Tibial artery (tissue), 4 donors: ENCODE measurements around the gene HDAC4.

Experiments
- DNase-seq, 2 donors: peaks; one replicate each; pipeline ENCODE4 v3.0.0-alpha.2; 2019
- H3K27ac ChIP-seq, 2 donors: fragments of 200-600 bp; sonication (generic) in 1 of 2; 1 replicate in 1 of 2; 2 replicates in 1 of 2; pipeline ENCODE4 v1.5.1; 2018 to 2019; ENCODE audit warnings: mild to moderate bottlenecking in 1 of 2
- H3K27me3 ChIP-seq, 2 donors: fragments of 200-600 bp; sonication (generic) in 1 of 2; one replicate each; pipeline versions ENCODE4 v1.5.1 to v1.6.0; 2016 to 2019
- H3K36me3 ChIP-seq, 3 donors: fragments of 200-600 bp; sonication (generic) in 2 of 3; one replicate each; pipeline ENCODE4 v1.5.1; 2016 to 2019; ENCODE audit warnings: mild to moderate bottlenecking in 2 of 3
- H3K4me1 ChIP-seq, 4 donors: fragments of 200-600 bp; sonication (generic) in 2 of 4; 1 replicate in 3 of 4; 2 replicates in 1 of 4; pipeline ENCODE4 v1.5.1; 2016 to 2019
- H3K4me3 ChIP-seq, 2 donors: fragments of 200-600 bp; sonication (generic) in 1 of 2; 1 replicate in 1 of 2; 2 replicates in 1 of 2; pipeline ENCODE4 v1.5.1; 2018 to 2019; ENCODE audit warnings: mild to moderate bottlenecking in 2 of 2
- H3K9me3 ChIP-seq, 3 donors: fragments of 200-600 bp; sonication (generic) in 1 of 3; one replicate each; pipeline ENCODE4 v1.5.1; 2016 to 2019
- intact Hi-C: fragments of 100-400 bp; cut with DNase I; formaldehyde crosslinking; loops from one replicate; pipeline ENCODE4 v1.15.0; 2023; ENCODE audit warnings: low total_unique reads
- TF ChIP-seq, protein P1 (sequence below), 2 experiments: fragments of 200-600 bp in 1 of 2; fragments of 450-650 bp in 1 of 2; IDR thresholded peaks; one replicate each; pipeline ENCODE4 v1.5.1; 2017 to 2019; ENCODE audit warnings: antibody characterized with exemption in 2 of 2, mild to moderate bottlenecking in 1 of 2, moderate library complexity in 1 of 2

Gene HDAC4

DNA sequence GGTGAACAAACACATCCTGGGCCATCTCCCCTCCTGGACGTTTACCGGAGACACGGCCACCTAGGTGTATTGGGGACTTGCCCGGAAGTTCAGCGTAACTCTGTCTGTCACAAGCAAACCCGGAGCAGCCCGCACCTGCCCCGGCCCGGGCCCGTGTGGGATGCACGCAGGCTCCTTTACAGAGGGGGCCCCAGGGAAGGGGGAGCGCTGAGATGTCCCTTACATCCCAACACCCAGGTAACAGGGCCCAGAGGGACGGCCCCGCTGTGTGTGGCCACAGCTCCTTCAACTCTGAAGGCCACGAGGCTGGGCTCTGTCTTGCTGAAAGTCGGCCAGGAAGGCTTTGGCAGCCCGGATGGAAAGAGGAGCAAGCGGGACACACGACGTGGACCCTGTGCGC is 340.1 kb downstream of the HDAC4 start:
- TF ChIP-seq, protein P1, sequence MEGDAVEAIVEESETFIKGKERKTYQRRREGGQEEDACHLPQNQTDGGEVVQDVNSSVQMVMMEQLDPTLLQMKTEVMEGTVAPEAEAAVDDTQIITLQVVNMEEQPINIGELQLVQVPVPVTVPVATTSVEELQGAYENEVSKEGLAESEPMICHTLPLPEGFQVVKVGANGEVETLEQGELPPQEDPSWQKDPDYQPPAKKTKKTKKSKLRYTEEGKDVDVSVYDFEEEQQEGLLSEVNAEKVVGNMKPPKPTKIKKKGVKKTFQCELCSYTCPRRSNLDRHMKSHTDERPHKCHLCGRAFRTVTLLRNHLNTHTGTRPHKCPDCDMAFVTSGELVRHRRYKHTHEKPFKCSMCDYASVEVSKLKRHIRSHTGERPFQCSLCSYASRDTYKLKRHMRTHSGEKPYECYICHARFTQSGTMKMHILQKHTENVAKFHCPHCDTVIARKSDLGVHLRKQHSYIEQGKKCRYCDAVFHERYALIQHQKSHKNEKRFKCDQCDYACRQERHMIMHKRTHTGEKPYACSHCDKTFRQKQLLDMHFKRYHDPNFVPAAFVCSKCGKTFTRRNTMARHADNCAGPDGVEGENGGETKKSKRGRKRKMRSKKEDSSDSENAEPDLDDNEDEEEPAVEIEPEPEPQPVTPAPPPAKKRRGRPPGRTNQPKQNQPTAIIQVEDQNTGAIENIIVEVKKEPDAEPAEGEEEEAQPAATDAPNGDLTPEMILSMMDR (IDR thresholded peaks at IDR 0.05) = no peak
- no peak for DNase-seq

GRCh38 chr2:239059854-239060253 is 341.0 kb downstream of the HDAC4 start:
- Histone ChIP-seq H3K36me3 (peaks cover 29 to 97% (median 66%) of the 10 kb centered on the region in 3 donors), H3K9me3 (peaks cover 0 to 8% (median 5%) of the 10 kb centered on the region in 3 donors), H3K4me1 (no peaks in the 10 kb centered on the region), H3K27ac (no peak overlapping the region), H3K27me3 (no peaks in the 10 kb centered on the region), H3K4me3 (no peak overlapping the region)
- TF ChIP-seq, protein P1 (IDR thresholded peaks at IDR 0.05) = no peak
- intact Hi-C loops = no loop called here
- DNase-seq = no peak

More for the DNA sequence above, 340.1 kb downstream of the HDAC4 start:
- Histone ChIP-seq H3K4me1 (no peaks in the 10 kb centered on the region), H3K27ac (no peak overlapping the region), H3K27me3 (no peaks in the 10 kb centered on the region), H3K36me3 (peaks cover 26 to 98% (median 68%) of the 10 kb centered on the region in 3 donors), H3K4me3 (no peak overlapping the region), H3K9me3 (peaks cover 0 to 8% (median 5%) of the 10 kb centered on the region in 3 donors)
- intact Hi-C loops = no loop called here

DNA sequence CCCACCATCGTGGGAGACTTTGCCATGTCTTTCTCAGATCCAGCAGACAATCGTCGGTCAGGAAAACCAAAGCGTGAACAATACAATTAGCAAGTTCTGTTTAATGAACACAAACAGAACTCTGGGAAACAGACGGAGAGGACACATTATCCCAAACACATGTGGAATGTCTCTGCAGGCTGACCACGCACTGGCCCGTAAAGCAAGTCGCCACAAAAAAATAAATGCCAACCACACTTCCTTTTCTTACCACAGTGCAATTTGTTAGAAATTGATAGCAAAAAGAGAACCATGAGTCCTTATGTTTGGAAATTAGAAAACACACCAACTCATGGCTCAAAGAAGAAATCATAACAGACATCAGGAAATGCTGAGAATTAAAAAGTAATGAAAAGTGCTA is 342.1 kb downstream of the HDAC4 start:
- Histone ChIP-seq H3K36me3 (peaks cover 32 to 97% (median 67%) of the 10 kb centered on the region in 3 donors), H3K4me1 (no peaks in the 10 kb centered on the region), H3K9me3 (peaks cover 0 to 8% (median 5%) of the 10 kb centered on the region in 3 donors), H3K4me3 (no peak overlapping the region), H3K27ac (no peak overlapping the region), H3K27me3 (no peaks in the 10 kb centered on the region)
- no peak for DNase-seq
- intact Hi-C loops = no loop called here
- TF ChIP-seq, protein P1 (IDR thresholded peaks at IDR 0.05) = no peak

DNA sequence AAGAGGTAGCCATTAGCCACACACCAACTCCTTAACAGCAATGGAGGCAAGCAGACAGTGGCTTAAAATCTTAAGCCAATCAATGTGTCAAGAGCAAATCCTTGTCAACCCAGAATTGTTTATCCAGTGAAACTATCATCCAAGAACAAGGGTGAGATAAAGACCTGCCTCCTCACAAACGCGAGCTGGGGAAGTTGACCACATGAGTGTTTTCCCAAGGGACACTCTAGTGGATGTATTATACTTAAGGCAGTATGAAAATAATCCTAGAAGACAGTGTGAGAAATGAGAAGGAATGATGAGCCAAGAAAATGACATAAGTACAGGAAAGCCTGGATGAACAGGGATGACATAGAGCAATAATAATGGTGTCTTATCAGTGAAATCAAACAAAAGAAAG is 343.3 kb downstream of the HDAC4 start:
- TF ChIP-seq, protein P1 (IDR thresholded peaks at IDR 0.05) = no peak
- peaks cover 44 to 98% (median 74%) of the 10 kb centered on the region in 3 donors for H3K36me3 ChIP-seq
- H3K27ac ChIP-seq = no peak overlapping the region
- peaks cover 0 to 8% (median 5%) of the 10 kb centered on the region in 3 donors for H3K9me3 ChIP-seq
- H3K27me3 ChIP-seq = no peaks in the 10 kb centered on the region
- no peak for DNase-seq
- intact Hi-C loops = no loop called here
- no peak overlapping the region for H3K4me3 ChIP-seq
- H3K4me1 ChIP-seq = no peaks in the 10 kb centered on the region

- no peak overlapping the region for H3K4me3 ChIP-seq
- peaks cover 51 to 98% (median 78%) of the 10 kb centered on the region in 3 donors for H3K36me3 ChIP-seq
- peaks cover 0 to 8% (median 5%) of the 10 kb centered on the region in 3 donors for H3K9me3 ChIP-seq
- H3K4me1 ChIP-seq = no peaks in the 10 kb centered on the region
- intact Hi-C loops = no loop called here
- DNase-seq = no peak
- H3K27me3 ChIP-seq = no peaks in the 10 kb centered on the region
- TF ChIP-seq, protein P1 (IDR thresholded peaks at IDR 0.05) = no peak
- H3K27ac ChIP-seq = no peak overlapping the region
Measured at GRCh38 chr2:239056611-239057010, 344.2 kb downstream of the HDAC4 start.
